Psoas muscle (tissue), 8 donors: ENCODE data around the gene GNG12. TPM values are rescaled to one million over a fixed set of nuclear protein-coding genes. Genes with fewer than 3 reads are reported as not detected.

ENCODE experiments used
- ATAC-seq, 4 donors: fragments of 200-7000 bp; cut with Tn5 transposase; one replicate each; pipeline ENCODE4 v1.9.1; 2020; ENCODE audit warnings: moderate library complexity in 3 of 4, mild to moderate bottlenecking in 2 of 4
- DNase-seq, 2 donors: peaks; one replicate each; pipeline ENCODE4 v3.0.0-alpha.2; 2020
- H3K27ac ChIP-seq: fragments of 200-600 bp; one replicate; pipeline ENCODE4 v1.8.0; 2022
- H3K27me3 ChIP-seq, 3 donors: fragments of 200-600 bp in 1 of 3; one replicate each; pipeline versions ENCODE4 v1.6.1 to v1.8.0; 2013 to 2022; ENCODE audit warnings: low read length in 2 of 3, mild to moderate bottlenecking in 2 of 3, moderate library complexity in 1 of 3; ENCODE audit not compliant: insufficient read depth in 3 of 3
- H3K36me3 ChIP-seq, 2 donors: fragments of 200-600 bp in 1 of 2; one replicate each; pipeline versions ENCODE4 v1.6.1 to v1.8.0; 2013 to 2022; ENCODE audit warnings: low read depth in 1 of 2, mild to moderate bottlenecking in 1 of 2, moderate library complexity in 1 of 2; ENCODE audit not compliant: insufficient read depth in 1 of 2
- H3K4me1 ChIP-seq: fragments of 200-600 bp; one replicate; pipeline ENCODE4 v1.8.0; 2022
- H3K4me3 ChIP-seq: fragments of 200-600 bp; one replicate; pipeline ENCODE4 v1.8.0; 2022; ENCODE audit warnings: mild to moderate bottlenecking
- H3K9me3 ChIP-seq: fragments of 200-600 bp; one replicate; pipeline ENCODE4 v1.8.0; 2022
- WGBS, 3 donors: extraction: QIAGEN DNeasy Blood & Tissue Kit; methylation state at CpG; one replicate each; pipeline versions ENCODE4 v1.1.6 to v1.1.7; 2013; 5-methylcytosine and 5-hydroxymethylcytosine counted together
- intact Hi-C, 2 donors: fragments of 100-400 bp; cut with DNase I; formaldehyde crosslinking; loops; one replicate each; pipeline versions ENCODE4 v1.11.0 to v1.14.2; 2022
- polyA plus RNA-seq, 3 donors: library from polyadenylated mRNA; stranded (reverse); fragments of 200-250 nt; gene quantifications; one replicate each; pipeline ENCODE4 v1.2.3, GENCODE V29; 2013
- total RNA-seq, 4 donors: library from RNA; stranded (reverse); fragmentation: NEBNext Ultra II Directional in 2 of 4; extraction: Animal tissue kit (Norgen Biotek cat#: 25700) in 2 of 4; gene quantifications; one replicate each; pipeline versions ENCODE4 v1.2.1 to v1.2.4, GENCODE V29; 2021 to 2023
- TF ChIP-seq, protein P1 (sequence below): fragments of 200-600 bp; IDR thresholded peaks from one replicate; pipeline ENCODE4 v1.8.0; 2022; ENCODE audit warnings: antibody characterized with exemption
- donor health status: healthy with polysubstance abuse.
- donor health status: DM: no; HTN: no; CAD: no; lungs with moderate emphysema.
- donor health status: Bipolar disorder and iron deficiency.
- donor health status: healthy.
- donor health status: DM: yes; HTN: yes; CAD: no.
- donor health status: DM: no; HTN: no; CAD: no.
- donor health status: DM: no; HTN: no; CAD: no.
- donor health status: DM: yes; HTN: yes; CAD: no.

The GNG12 gene
- total and polyA plus RNA-seq, 7 donors = 8.9 to 25.1 (median 18.6) TPM

DNA sequence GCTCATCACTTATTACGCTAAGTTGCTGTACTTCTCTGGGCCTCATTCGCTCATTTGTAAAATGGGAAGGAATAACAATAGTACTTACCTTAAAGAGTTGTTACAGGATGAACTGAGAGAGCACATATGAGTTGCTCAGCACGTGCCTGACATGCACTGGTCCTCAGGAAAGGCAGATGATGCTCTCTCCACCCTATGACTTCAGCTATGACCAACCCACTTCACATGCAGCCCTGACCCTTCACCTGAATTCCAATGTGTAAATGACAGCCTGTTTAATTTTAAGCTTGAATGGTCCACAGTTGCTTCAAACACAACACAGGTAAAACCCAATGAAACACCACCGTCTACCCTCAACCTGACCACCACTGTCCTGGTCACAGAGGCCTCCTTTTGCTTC lies 115.4 kb downstream of the GNG12 start:
- Histone ChIP-seq H3K4me1 (peaks cover 21% of the 10 kb centered on the region), H3K4me3 (no peak overlapping the region), H3K9me3 (no peaks in the 10 kb centered on the region), H3K27me3 (no peaks in the 10 kb centered on the region), H3K27ac (no peak overlapping the region), H3K36me3 (no peaks in the 10 kb centered on the region)
- ATAC-seq (peak; percentile 62 to 85 (median 78)), DNase-seq (no peak)
- 77 to 90% (median 85%) methylated on average over 4 of the region's 4 CpGs for WGBS, 3 donors
- TF ChIP-seq, protein P1, sequence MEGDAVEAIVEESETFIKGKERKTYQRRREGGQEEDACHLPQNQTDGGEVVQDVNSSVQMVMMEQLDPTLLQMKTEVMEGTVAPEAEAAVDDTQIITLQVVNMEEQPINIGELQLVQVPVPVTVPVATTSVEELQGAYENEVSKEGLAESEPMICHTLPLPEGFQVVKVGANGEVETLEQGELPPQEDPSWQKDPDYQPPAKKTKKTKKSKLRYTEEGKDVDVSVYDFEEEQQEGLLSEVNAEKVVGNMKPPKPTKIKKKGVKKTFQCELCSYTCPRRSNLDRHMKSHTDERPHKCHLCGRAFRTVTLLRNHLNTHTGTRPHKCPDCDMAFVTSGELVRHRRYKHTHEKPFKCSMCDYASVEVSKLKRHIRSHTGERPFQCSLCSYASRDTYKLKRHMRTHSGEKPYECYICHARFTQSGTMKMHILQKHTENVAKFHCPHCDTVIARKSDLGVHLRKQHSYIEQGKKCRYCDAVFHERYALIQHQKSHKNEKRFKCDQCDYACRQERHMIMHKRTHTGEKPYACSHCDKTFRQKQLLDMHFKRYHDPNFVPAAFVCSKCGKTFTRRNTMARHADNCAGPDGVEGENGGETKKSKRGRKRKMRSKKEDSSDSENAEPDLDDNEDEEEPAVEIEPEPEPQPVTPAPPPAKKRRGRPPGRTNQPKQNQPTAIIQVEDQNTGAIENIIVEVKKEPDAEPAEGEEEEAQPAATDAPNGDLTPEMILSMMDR = no peak
- intact Hi-C loops = no loop called here

DNA sequence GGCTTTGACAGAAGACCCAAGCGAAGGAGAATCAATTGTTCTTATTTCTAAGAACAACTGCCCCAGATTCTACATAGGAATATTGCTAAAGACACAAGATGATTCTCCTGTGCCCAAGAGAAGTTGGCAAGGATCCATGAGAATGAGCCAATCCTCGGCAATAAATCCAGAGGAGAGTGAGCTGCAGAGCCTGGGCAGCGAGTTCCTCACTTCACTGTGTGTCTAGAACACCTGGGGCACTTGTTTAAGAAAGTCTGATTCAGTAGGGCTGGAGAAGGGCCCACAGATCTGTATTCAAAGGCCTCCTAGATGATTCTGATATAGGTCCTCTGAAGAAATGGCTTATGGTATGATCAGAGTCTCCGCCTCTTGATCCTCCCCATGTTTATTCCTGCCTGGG lies 116.5 kb downstream of the GNG12 start:
- H3K4me3 ChIP-seq = no peak overlapping the region
- ATAC-seq (peak; percentile 64 to 83 (median 74)), DNase-seq (no peak)
- H3K9me3 ChIP-seq = no peaks in the 10 kb centered on the region
- 48 to 68% (median 49%) methylated on average over 4 of the region's 4 CpGs for WGBS, 3 donors
- H3K36me3 ChIP-seq = no peaks in the 10 kb centered on the region
- TF ChIP-seq, protein P1 = no peak
- no peaks in the 10 kb centered on the region for H3K27me3 ChIP-seq
- intact Hi-C loops = no loop called here
- H3K4me1 ChIP-seq = peaks cover 20% of the 10 kb centered on the region
- no peak overlapping the region for H3K27ac ChIP-seq

DNA sequence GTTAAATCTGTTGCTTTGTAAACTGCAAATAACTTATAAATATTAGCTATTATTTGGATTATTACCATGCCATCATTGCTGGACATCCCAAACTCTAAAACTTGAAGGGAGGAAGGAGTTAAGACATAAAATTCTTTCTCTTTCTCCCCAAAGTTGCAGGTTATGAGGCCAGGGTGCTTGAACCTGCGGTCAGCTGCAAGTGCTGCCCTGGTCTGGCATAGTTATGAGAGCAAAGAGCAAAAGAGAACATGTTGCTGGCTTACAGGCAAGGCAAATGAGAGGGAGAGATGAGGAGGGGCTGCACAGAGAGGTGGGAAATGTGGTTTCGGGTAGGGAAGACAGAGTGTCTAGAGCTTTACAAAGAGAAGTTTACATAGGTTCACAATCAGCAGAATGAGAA lies 117.4 kb downstream of the GNG12 start:
- Histone ChIP-seq H3K9me3 (no peaks in the 10 kb centered on the region), H3K27ac (no peak overlapping the region), H3K4me3 (no peak overlapping the region), H3K36me3 (no peaks in the 10 kb centered on the region), H3K4me1 (peaks cover 23% of the 10 kb centered on the region), H3K27me3 (no peaks in the 10 kb centered on the region)
- intact Hi-C loops = no loop called here
- WGBS, 3 donors = 92 to 100% (median 98%) methylated on average over 2 of the region's 2 CpGs
- DNase-seq = no peak
- no peak for ATAC-seq
- TF ChIP-seq, protein P1 = no peak

DNA sequence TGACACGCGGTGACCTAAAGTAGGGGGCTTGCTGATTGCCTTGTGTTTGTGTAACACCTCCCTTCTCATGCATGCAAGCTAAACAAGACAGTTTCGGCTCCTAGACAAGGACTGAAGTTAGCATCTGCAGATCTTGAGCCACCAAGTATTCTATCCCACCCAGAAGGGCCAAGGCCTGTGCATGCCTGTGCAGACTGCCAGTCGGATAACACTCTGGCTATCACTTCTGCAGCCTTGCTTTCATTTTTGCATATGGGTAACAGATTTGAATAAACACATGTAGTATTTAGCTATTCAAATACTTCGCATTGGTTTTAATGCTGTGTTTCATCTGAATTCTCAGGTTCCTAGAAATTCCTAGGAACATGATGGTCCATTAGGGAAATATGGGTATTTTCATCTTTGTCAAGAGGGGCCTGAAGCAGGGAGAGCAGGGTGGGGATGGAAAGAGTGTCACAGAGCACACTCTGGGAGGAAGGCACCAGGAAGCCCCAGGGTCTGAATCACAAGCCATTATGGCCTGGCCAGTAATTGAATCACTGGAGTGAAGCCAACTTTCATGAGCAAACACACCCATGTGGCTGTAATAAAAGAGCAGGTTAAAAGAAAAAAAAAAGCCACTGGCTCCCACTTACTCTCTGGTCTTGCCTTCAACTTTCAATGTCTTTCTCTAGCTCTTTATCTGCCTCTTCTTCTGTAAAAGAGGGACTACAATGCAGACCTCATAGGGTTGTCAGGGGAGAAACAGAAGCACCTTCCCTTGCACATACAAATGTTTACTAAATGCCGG lies 120.0 kb downstream of the GNG12 start:
- TF ChIP-seq, protein P1 = no peak
- intact Hi-C loops = no loop called here
- DNase-seq (no peak), ATAC-seq (peak in 1 of 4 donors; percentile 36)
- H3K9me3 ChIP-seq = no peaks in the 10 kb centered on the region
- H3K27ac ChIP-seq = no peak overlapping the region
- WGBS, 3 donors = 86 to 89% (median 87%) methylated on average over 6 of the region's 6 CpGs
- no peaks in the 10 kb centered on the region for H3K27me3 ChIP-seq
- H3K4me3 ChIP-seq = no peak overlapping the region
- no peaks in the 10 kb centered on the region for H3K36me3 ChIP-seq
- peaks cover 33% of the 10 kb centered on the region for H3K4me1 ChIP-seq

DNA sequence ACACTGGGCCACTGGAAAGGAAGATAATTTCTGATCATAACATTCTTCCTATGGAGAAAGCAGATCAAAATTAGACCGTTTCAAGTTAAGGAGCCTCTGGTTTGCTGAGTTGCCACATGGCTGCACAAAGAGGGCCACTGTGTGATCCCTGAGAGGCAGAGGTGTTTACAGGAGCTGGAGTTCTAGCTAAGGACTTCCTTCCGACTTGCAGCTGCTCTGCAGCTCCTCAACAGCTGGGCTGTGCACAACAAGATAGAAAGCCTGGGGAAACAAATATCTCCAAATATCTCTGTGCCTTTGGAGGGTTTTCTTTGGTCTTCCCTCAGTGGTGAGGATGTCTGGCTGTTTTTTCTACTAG lies 121.4 kb downstream of the GNG12 start:
- WGBS, 3 donors = 54 to 60% (median 58%) methylated on average over 2 of the region's 2 CpGs

More for the DNA sequence above, 121.4 kb downstream of the GNG12 start:
- TF ChIP-seq, protein P1 = no peak
- DNase-seq (no peak), ATAC-seq (no peak)
- Histone ChIP-seq H3K4me1 (peaks cover 22% of the 10 kb centered on the region), H3K27ac (no peak overlapping the region), H3K36me3 (no peaks in the 10 kb centered on the region), H3K9me3 (no peaks in the 10 kb centered on the region), H3K4me3 (no peak overlapping the region), H3K27me3 (no peaks in the 10 kb centered on the region)
- intact Hi-C loops = no loop called here
